Coronary artery (tissue), 2 donors: ENCODE data around the gene ADH5.

Experiments used
- DNase-seq: peaks from one replicate; pipeline ENCODE4 v3.0.0-alpha.2; 2017; ENCODE audit warnings: low spot score
- H3K27ac ChIP-seq, 2 donors: fragments of 200-600 bp; sonication (generic); one replicate each; pipeline ENCODE4 v1.5.1; 2016 to 2019
- H3K4me3 ChIP-seq: fragments of 200-600 bp; sonication (generic); 2 replicates; pipeline ENCODE4 v1.5.1; 2016; ENCODE audit warnings: mild to moderate bottlenecking, moderate library complexity
- CTCF ChIP-seq: fragments of 200-600 bp; sonication (generic); IDR thresholded peaks from one replicate; pipeline ENCODE4 v1.5.1; 2019; ENCODE audit warnings: antibody characterized with exemption

The ADH5 gene

GRCh38 chr4:99058228-99058627 is 30.4 kb downstream of the ADH5 start:
- TF ChIP-seq CTCF = no peak
- H3K4me3 ChIP-seq = no peak overlapping the region
- no peak overlapping the region for H3K27ac ChIP-seq
- DNase-seq = no peak

- no peak overlapping the region for H3K27ac ChIP-seq
- DNase-seq = no peak
- TF ChIP-seq CTCF = no peak
- no peak overlapping the region for H3K4me3 ChIP-seq
These were observed 34.1 kb downstream of the ADH5 start for GRCh38 chr4:99054428-99054994.

- no peak for DNase-seq
- H3K4me3 ChIP-seq = no peak overlapping the region
- TF ChIP-seq CTCF = no peak
These were observed 35.7 kb downstream of the ADH5 start for GRCh38 chr4:99052902-99053301.

GRCh38 chr4:99047710-99048109 is 40.9 kb downstream of the ADH5 start:
- no peak for DNase-seq
- Histone ChIP-seq H3K27ac (no peak overlapping the region), H3K4me3 (no peak overlapping the region)
- no peak for TF ChIP-seq CTCF

More at GRCh38 chr4:99052902-99053301, 35.7 kb downstream of the ADH5 start:
- H3K27ac ChIP-seq = no peak overlapping the region

- no peak for DNase-seq
These were observed 45.2 kb downstream of the ADH5 start for GRCh38 chr4:99043346-99043745.

GRCh38 chr4:99038213-99038612 is 50.4 kb downstream of the ADH5 start:
- Histone ChIP-seq H3K4me3 (no peak overlapping the region), H3K27ac (no peak overlapping the region)
- TF ChIP-seq CTCF = no peak
- no peak for DNase-seq

More at GRCh38 chr4:99043346-99043745, 45.2 kb downstream of the ADH5 start:
- Histone ChIP-seq H3K27ac (no peak overlapping the region), H3K4me3 (no peak overlapping the region)
- TF ChIP-seq CTCF = no peak

GRCh38 chr4:99033956-99034355 is 54.6 kb downstream of the ADH5 start:
- H3K4me3 ChIP-seq = no peak overlapping the region
- DNase-seq = no peak
- TF ChIP-seq CTCF = no peak
- no peak overlapping the region for H3K27ac ChIP-seq
